HEK293T (cell line): ENCODE measurements around the gene TBC1D24.

Source experiments
- FOXA1 ChIP-seq: fragments of 450-650 bp; IDR thresholded peaks from 2 replicates; pipeline ENCODE4 v1.6.1; 2016; ENCODE audit warnings: mild to moderate bottlenecking
- HDGF ChIP-seq: fragments of 450-650 bp; IDR thresholded peaks from 2 replicates; pipeline ENCODE4 v1.6.1; 2017; ENCODE audit warnings: antibody characterized with exemption, borderline replicate concordance
- NFRKB ChIP-seq: fragments of 450-650 bp; IDR thresholded peaks from 2 replicates; pipeline ENCODE4 v1.6.1; 2016; ENCODE audit warnings: mild to moderate bottlenecking, moderate library complexity
- SP1 ChIP-seq: fragments of 450-650 bp; IDR thresholded peaks from 2 replicates; pipeline ENCODE4 v1.6.1; 2017

DNA sequence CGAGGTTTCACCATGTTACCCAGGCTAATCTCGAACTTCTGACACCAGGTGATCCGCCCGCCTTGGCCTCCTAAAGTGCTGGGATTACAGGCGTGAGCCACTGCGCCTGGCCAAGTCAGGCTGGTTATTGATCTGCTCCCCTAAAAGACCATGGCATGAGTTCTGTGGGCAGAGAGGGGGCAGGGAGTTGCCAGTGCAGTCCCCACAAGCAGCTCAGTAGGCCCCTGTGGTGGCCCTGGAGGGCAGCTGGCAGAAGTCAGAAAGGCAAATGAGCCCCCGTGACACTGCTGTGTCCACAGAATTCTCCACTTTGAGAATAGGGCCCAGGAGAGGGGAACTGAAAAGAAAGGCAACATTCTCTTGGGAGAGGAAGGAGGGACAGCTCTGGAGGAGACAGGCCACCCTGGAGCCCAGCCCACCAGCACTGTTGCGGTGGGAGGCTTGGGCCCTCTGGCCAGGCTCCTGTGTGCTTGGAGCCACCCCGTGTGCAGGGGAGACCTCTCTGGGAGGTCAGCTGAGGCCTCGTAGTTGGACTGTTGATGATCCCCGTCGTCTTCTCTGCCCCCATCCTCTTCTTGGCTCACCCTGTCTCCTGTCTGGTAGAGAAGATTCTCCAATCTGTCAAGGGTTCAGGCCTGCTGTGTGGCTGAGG lies 43.2 kb downstream of the TBC1D24 start:
- TF ChIP-seq SP1 (no peak), HDGF (no peak), FOXA1 (no peak), NFRKB (no peak)
